ENCODE data around the gene GSTA5. TPM values are rescaled to one million over a fixed set of nuclear protein-coding genes. Genes with fewer than 3 reads are reported as not detected.
"Not testable (repeated sequence)": the region's sequence is repeated elsewhere in the genome, so short reads cannot be mapped to it uniquely, and the experiment has no call there.

Gene GSTA5
- total RNA-seq, 3 donors from 2014 or later (not counting 1 experiment from before 2014, with no cell fraction given), result not detected

- intact Hi-C loops (cut with micrococcal nuclease); H3K36me3 ChIP-seq (ENCODE audit: control insufficient read depth, insufficient read depth, low read length); H3K9me3 Mint-ChIP-seq; H3K4me3 ChIP-seq (ENCODE audit: low read length); H3K36me3 Mint-ChIP-seq; ATAC-seq; DNase-seq; H3K4me1 Mint-ChIP-seq; H3K27ac Mint-ChIP-seq; H3K27ac ChIP-seq (ENCODE audit: low read length); H3K4me3 Mint-ChIP-seq; H3K27me3 ChIP-seq (ENCODE audit: control insufficient read depth, insufficient read depth, low read length); H3K4me1 ChIP-seq (ENCODE audit: control insufficient read depth, insufficient read depth, low read length); H3K9me3 ChIP-seq (ENCODE audit: control insufficient read depth, insufficient read depth, low read length): not testable (repeated sequence)
- peaks cover 4 to 11% of the 10 kb centered on the region in 2 donors for H3K27me3 Mint-ChIP-seq (ENCODE audit: low read depth in 2 of 2)
- no CpG with 5 or more reads among the region's 1 CpG for WGBS (ENCODE audit: insufficient coverage)
Measured at GRCh38 chr6:52827073-52827783, 13.4 kb downstream of the GSTA5 start.

DNA sequence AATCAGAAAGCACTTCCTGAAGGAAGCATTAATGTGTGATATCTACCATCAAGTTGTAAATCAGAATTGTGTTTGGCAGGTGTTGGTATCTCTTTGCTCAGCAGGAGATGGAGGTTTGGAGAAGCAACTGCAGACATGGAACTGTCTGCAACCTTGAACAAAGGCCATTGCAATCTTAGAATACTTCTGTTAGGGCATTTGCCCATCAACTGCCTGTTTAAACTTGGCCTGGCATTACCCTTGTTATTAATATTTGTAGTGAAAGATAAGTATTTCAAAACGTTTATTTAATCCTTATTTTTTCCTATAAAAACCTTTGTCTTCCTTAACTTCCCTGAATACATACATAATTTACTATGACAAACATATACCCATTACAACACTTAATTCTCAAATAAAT, 14.1 kb downstream of the GSTA5 start:
- Histone ChIP-seq H3K27me3 (ENCODE audit: control insufficient read depth, insufficient read depth, low read length) (no peaks in the 10 kb centered on the region), H3K27ac (ENCODE audit: low read length) (no peak overlapping the region), H3K36me3 (ENCODE audit: control insufficient read depth, insufficient read depth, low read length) (no peaks in the 10 kb centered on the region), H3K4me1 (ENCODE audit: control insufficient read depth, insufficient read depth, low read length) (no peaks in the 10 kb centered on the region), H3K9me3 (ENCODE audit: control insufficient read depth, insufficient read depth, low read length) (no peaks in the 10 kb centered on the region), H3K4me3 (ENCODE audit: low read length) (no peak overlapping the region)
- no peak overlapping the region for H3K4me3 Mint-ChIP-seq
- no peaks in the 10 kb centered on the region for H3K9me3 Mint-ChIP-seq
- no peak overlapping the region for H3K27ac Mint-ChIP-seq
- peaks cover 0 to 9% of the 10 kb centered on the region in 2 donors for H3K27me3 Mint-ChIP-seq (ENCODE audit: low read depth in 2 of 2)
- intact Hi-C loops (cut with micrococcal nuclease), result no loop called here
- ATAC-seq (no peak), DNase-seq (no peak)
- no peaks in the 10 kb centered on the region for H3K4me1 Mint-ChIP-seq
- WGBS (ENCODE audit: insufficient coverage), result no CpG with 5 or more reads among the region's 1 CpG
- no peaks in the 10 kb centered on the region for H3K36me3 Mint-ChIP-seq
- TF ChIP-seq CTCF (IDR thresholded peaks at IDR 0.05), result no peak

GRCh38 chr6:52825900-52826459, 14.6 kb downstream of the GSTA5 start:
- H3K36me3 ChIP-seq (ENCODE audit: control insufficient read depth, insufficient read depth, low read length); H3K27me3 ChIP-seq (ENCODE audit: control insufficient read depth, insufficient read depth, low read length); H3K4me3 ChIP-seq (ENCODE audit: low read length); DNase-seq; H3K36me3 Mint-ChIP-seq; H3K27me3 Mint-ChIP-seq (ENCODE audit: low read depth in 2 of 2); H3K4me3 Mint-ChIP-seq; H3K27ac ChIP-seq (ENCODE audit: low read length); H3K4me1 ChIP-seq (ENCODE audit: control insufficient read depth, insufficient read depth, low read length); H3K9me3 ChIP-seq (ENCODE audit: control insufficient read depth, insufficient read depth, low read length); H3K4me1 Mint-ChIP-seq; ATAC-seq; H3K9me3 Mint-ChIP-seq; H3K27ac Mint-ChIP-seq; intact Hi-C loops (cut with micrococcal nuclease): not testable (repeated sequence)
- 90% methylated on average over 2 of the region's 4 CpGs for WGBS (ENCODE audit: insufficient coverage)

DNA sequence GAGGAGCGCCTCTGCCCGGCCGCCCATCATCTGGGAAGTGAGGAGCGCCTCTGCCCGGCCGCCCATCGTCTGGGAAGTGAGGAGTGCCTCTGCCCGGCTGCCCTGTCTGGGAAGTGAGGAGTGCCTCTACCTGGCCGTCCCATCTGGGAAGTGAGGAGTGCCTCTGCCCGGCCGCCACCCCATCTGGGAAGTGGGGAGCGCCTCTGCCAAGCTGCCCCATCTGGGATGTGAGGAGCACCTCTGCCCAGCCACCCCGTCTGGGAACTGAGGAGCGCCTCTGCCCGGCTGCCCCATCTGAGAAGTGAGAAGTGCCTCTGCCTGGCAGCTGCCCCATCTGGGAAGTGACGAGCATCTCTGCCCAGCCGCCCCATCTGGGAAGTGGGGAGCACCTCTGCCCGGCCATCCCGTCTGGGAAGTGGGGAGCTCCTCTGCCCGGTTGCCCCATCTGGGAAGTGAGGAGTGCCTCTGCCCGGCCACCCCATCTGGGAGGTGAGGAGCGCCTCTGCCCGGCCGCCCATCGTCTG, 15.3 kb downstream of the GSTA5 start:
- H3K27ac Mint-ChIP-seq; H3K4me1 ChIP-seq (ENCODE audit: control insufficient read depth, insufficient read depth, low read length); H3K9me3 ChIP-seq (ENCODE audit: control insufficient read depth, insufficient read depth, low read length); H3K27ac ChIP-seq (ENCODE audit: low read length); H3K36me3 ChIP-seq (ENCODE audit: control insufficient read depth, insufficient read depth, low read length); H3K27me3 Mint-ChIP-seq (ENCODE audit: low read depth in 2 of 2); H3K27me3 ChIP-seq (ENCODE audit: control insufficient read depth, insufficient read depth, low read length); H3K4me1 Mint-ChIP-seq; DNase-seq; H3K36me3 Mint-ChIP-seq; ATAC-seq; H3K4me3 Mint-ChIP-seq; H3K9me3 Mint-ChIP-seq; H3K4me3 ChIP-seq (ENCODE audit: low read length); intact Hi-C loops (cut with micrococcal nuclease): not testable (repeated sequence)
- 95% methylated on average over 25 of the region's 25 CpGs for WGBS (ENCODE audit: insufficient coverage)

- Mint-ChIP-seq H3K4me3 (no peak overlapping the region), H3K4me1 (no peaks in the 10 kb centered on the region), H3K36me3 (no peaks in the 10 kb centered on the region), H3K27ac (no peak overlapping the region), H3K9me3 (no peaks in the 10 kb centered on the region), H3K27me3 (ENCODE audit: low read depth in 2 of 2) (no peaks in the 10 kb centered on the region)
- no peaks in the 10 kb centered on the region for H3K36me3 ChIP-seq (ENCODE audit: control insufficient read depth, insufficient read depth, low read length)
- H3K4me3 ChIP-seq (ENCODE audit: low read length), result no peak overlapping the region
- 82% methylated on average over 1 of the region's 1 CpG for WGBS (ENCODE audit: insufficient coverage)
- TF ChIP-seq CTCF (IDR thresholded peaks at IDR 0.05), result no peak
- H3K4me1 ChIP-seq (ENCODE audit: control insufficient read depth, insufficient read depth, low read length), result no peaks in the 10 kb centered on the region
- DNase-seq, result no peak
- no peaks in the 10 kb centered on the region for H3K9me3 ChIP-seq (ENCODE audit: control insufficient read depth, insufficient read depth, low read length)
- no peak for ATAC-seq
- no peaks in the 10 kb centered on the region for H3K27me3 ChIP-seq (ENCODE audit: control insufficient read depth, insufficient read depth, low read length)
- intact Hi-C loops (cut with micrococcal nuclease), result no loop called here
- H3K27ac ChIP-seq (ENCODE audit: low read length), result no peak overlapping the region
Measured at GRCh38 chr6:52821842-52822241, 18.8 kb downstream of the GSTA5 start.

Data from natural killer cell (primary cell).